ENCODE measurements around the gene WRNIP1.

GRCh38 chr6:2765896-2766766 is 938 bp downstream of the WRNIP1 start:
- no peak for TF ChIP-seq CTCF (IDR thresholded peaks at IDR 0.05)
- no peak for TF ChIP-seq POLR2A (IDR thresholded peaks at IDR 0.05)
